ENCODE data around the gene CACUL1. TPM values are rescaled to one million over a fixed set of nuclear protein-coding genes. Genes with fewer than 3 reads are reported as not detected.
A peak's percentile ranks its signal among the peaks of the same experiment; 100 is the strongest.

The CACUL1 gene
- total and polyA plus RNA-seq, 12 donors = 4.9 to 32.6 (median 24.4) TPM

- intact Hi-C loops (cut with DNase I) = no loop called here
- ATAC-seq = no peak
- no peak overlapping the region for H3K27ac ChIP-seq
Observed at GRCh38 chr10:118628397-118628796, 126.4 kb downstream of the CACUL1 start.

GRCh38 chr10:118626953-118627352, 127.8 kb downstream of the CACUL1 start:
- 49 to 57% methylated on average over 3 of the region's 3 CpGs for WGBS, 2 donors
- DNase-seq (no peak), ATAC-seq (no peak)
- no peak overlapping the region for H3K4me3 ChIP-seq
- H3K27ac ChIP-seq = no peak overlapping the region
- H3K4me1 ChIP-seq = peaks cover 0 to 12% (median 0%) of the 10 kb centered on the region in 9 donors
- peak in 2 of 9 donors; percentile 8 to 21 for TF ChIP-seq CTCF (IDR thresholded peaks at IDR 0.05)
- peaks cover 0 to 16% (median 0%) of the 10 kb centered on the region in 7 donors for H3K27me3 ChIP-seq
- no peaks in the 10 kb centered on the region for H3K9me3 ChIP-seq
- H3K36me3 ChIP-seq = no peaks in the 10 kb centered on the region
- intact Hi-C loops (cut with DNase I) = no loop called here

More at GRCh38 chr10:118628397-118628796, 126.4 kb downstream of the CACUL1 start:
- no peak for DNase-seq
- Histone ChIP-seq H3K4me3 (no peak overlapping the region), H3K27me3 (peaks cover 0 to 14% (median 5%) of the 10 kb centered on the region in 7 donors), H3K9me3 (no peaks in the 10 kb centered on the region), H3K4me1 (peaks cover 0 to 12% (median 0%) of the 10 kb centered on the region in 9 donors), H3K36me3 (no peaks in the 10 kb centered on the region)
- TF ChIP-seq CTCF (IDR thresholded peaks at IDR 0.05) = no peak

Other genes starting within 250 kb of the CACUL1 start
- not detected for gene PRLHR, start 159.3 kb downstream of the CACUL1 start, total RNA-seq
- gene PRLHR, start 159.3 kb downstream of the CACUL1 start, polyA plus RNA-seq = not detected